OCI-LY3 (cell line): ENCODE results near the gene IFNL4.

Experiments used
- EZH2phosphoT487 ChIP-seq: fragments of 200-600 bp; shearing (Covaris generic); IDR thresholded peaks from 2 replicates; pipeline ENCODE4 v1.6.1; 2018; ENCODE audit warnings: antibody characterized with exemption, mixed run types, low read depth
- TF ChIP-seq, protein P1 (sequence below): fragments of 200-600, 300-600 bp; sonication (generic); IDR thresholded peaks from 2 replicates; pipeline ENCODE4 v1.5.1; 2014; ENCODE audit warnings: antibody characterized with exemption, low read length, low read depth

DNA sequence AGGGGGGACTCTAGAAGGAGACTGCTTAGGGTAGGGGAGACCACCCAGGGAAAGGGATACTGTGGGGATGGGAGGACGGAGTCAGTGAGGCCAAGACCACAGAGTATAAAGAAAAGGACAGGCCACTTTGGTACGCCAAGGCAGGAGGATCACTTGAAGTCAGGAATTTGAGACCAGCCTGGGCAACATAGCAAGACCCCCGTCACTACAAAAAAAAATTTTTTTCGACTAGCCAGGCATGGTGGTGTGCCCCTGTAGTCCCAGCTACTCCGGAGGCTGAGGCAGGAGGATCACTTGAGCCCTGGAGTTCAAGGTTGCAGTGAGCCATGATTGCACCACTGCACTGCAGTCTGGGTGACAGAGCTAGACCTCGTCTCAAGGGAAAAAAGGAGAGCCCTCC lies 10.4 kb downstream of the IFNL4 start:
- TF ChIP-seq, protein P1, sequence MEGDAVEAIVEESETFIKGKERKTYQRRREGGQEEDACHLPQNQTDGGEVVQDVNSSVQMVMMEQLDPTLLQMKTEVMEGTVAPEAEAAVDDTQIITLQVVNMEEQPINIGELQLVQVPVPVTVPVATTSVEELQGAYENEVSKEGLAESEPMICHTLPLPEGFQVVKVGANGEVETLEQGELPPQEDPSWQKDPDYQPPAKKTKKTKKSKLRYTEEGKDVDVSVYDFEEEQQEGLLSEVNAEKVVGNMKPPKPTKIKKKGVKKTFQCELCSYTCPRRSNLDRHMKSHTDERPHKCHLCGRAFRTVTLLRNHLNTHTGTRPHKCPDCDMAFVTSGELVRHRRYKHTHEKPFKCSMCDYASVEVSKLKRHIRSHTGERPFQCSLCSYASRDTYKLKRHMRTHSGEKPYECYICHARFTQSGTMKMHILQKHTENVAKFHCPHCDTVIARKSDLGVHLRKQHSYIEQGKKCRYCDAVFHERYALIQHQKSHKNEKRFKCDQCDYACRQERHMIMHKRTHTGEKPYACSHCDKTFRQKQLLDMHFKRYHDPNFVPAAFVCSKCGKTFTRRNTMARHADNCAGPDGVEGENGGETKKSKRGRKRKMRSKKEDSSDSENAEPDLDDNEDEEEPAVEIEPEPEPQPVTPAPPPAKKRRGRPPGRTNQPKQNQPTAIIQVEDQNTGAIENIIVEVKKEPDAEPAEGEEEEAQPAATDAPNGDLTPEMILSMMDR = no peak
- no peak for TF ChIP-seq EZH2phosphoT487
